Measurements from ENCODE around the gene CRIP2. TPM values are rescaled to one million over a fixed set of nuclear protein-coding genes. Genes with fewer than 3 reads are reported as not detected.

The CRIP2 gene
- total RNA-seq, 1 donor from 2014 or later, result 78.5 TPM

- Mint-ChIP-seq H3K36me3 (ENCODE audit: unreplicated experiment) (peaks cover 15% of the 10 kb centered on the region), H3K4me1 (ENCODE audit: low read depth, unreplicated experiment) (peaks cover 4% of the 10 kb centered on the region), H3K4me3 (ENCODE audit: unreplicated experiment) (no peak overlapping the region), H3K27me3 (ENCODE audit: unreplicated experiment) (peaks cover 8% of the 10 kb centered on the region), H3K27ac (ENCODE audit: unreplicated experiment) (no peak overlapping the region), H3K9me3 (ENCODE audit: unreplicated experiment) (peaks cover 15% of the 10 kb centered on the region)
- TF ChIP-seq, protein P1, sequence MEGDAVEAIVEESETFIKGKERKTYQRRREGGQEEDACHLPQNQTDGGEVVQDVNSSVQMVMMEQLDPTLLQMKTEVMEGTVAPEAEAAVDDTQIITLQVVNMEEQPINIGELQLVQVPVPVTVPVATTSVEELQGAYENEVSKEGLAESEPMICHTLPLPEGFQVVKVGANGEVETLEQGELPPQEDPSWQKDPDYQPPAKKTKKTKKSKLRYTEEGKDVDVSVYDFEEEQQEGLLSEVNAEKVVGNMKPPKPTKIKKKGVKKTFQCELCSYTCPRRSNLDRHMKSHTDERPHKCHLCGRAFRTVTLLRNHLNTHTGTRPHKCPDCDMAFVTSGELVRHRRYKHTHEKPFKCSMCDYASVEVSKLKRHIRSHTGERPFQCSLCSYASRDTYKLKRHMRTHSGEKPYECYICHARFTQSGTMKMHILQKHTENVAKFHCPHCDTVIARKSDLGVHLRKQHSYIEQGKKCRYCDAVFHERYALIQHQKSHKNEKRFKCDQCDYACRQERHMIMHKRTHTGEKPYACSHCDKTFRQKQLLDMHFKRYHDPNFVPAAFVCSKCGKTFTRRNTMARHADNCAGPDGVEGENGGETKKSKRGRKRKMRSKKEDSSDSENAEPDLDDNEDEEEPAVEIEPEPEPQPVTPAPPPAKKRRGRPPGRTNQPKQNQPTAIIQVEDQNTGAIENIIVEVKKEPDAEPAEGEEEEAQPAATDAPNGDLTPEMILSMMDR (IDR thresholded peaks at IDR 0.05; ENCODE audit: partially characterized antibody, unreplicated experiment), result no peak
- no peak for DNase-seq
Observed at GRCh38 chr14:105437723-105438500, 36.7 kb upstream of the CRIP2 start.

GRCh38 chr14:105439179-105439578 is 35.4 kb upstream of the CRIP2 start:
- Mint-ChIP-seq H3K27ac (ENCODE audit: unreplicated experiment) (no peak overlapping the region), H3K4me1 (ENCODE audit: low read depth, unreplicated experiment) (peaks cover 4% of the 10 kb centered on the region), H3K27me3 (ENCODE audit: unreplicated experiment) (peaks cover 8% of the 10 kb centered on the region), H3K4me3 (ENCODE audit: unreplicated experiment) (no peak overlapping the region), H3K36me3 (ENCODE audit: unreplicated experiment) (peaks cover 15% of the 10 kb centered on the region), H3K9me3 (ENCODE audit: unreplicated experiment) (peaks cover 15% of the 10 kb centered on the region)
- TF ChIP-seq, protein P1 (IDR thresholded peaks at IDR 0.05; ENCODE audit: partially characterized antibody, unreplicated experiment), result no peak
- DNase-seq, result no peak

DNA sequence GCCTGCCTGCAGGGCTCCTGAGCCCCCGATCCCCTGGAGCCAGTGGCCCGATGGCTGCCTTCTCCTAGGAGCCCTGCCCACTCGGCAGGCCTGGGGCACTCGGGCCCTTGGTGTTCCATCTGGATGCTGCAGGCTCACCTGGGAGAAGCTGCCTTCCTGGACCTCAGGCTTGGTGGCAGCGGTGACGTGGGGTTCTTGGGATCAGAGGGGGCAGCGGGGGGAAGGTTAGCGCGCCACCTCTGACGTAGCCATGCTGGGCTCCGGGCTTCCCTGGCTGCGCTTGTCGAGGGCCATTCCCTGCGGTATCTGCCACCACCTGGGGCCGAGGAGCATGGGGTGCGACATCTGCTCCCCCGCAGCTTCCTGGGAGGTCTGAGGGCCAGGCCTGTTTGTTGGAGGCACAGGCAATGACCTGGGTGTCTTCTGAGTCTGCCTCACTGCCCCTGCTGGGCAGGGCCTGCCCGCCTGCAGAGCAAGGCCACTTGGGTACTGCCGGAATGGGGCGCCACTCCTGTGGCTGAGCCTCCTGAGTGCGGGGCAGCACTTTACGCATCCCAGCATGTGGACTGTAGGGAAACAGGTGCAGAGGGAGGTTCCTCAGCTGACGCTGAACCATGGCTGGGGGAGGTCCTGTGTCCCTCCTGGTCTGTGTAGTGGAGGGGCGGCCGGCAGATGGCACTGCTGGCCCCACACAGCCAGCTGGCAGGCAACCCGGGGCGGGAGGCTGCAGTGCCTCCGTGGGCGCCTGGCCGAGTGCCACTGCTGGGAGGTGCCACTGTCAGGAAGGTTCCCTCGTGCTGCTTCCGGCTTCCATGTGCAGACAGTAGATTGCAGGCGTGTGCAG is 34.7 kb upstream of the CRIP2 start:
- peaks cover 12% of the 10 kb centered on the region for H3K27me3 Mint-ChIP-seq (ENCODE audit: unreplicated experiment)
- H3K36me3 Mint-ChIP-seq (ENCODE audit: unreplicated experiment), result peaks cover 12% of the 10 kb centered on the region
- no peak overlapping the region for H3K4me3 Mint-ChIP-seq (ENCODE audit: unreplicated experiment)
- no peak for DNase-seq
- H3K9me3 Mint-ChIP-seq (ENCODE audit: unreplicated experiment), result peaks cover 12% of the 10 kb centered on the region
- peaks cover 4% of the 10 kb centered on the region for H3K4me1 Mint-ChIP-seq (ENCODE audit: low read depth, unreplicated experiment)
- TF ChIP-seq, protein P1 (IDR thresholded peaks at IDR 0.05; ENCODE audit: partially characterized antibody, unreplicated experiment), result no peak
- no peak overlapping the region for H3K27ac Mint-ChIP-seq (ENCODE audit: unreplicated experiment)

DNA sequence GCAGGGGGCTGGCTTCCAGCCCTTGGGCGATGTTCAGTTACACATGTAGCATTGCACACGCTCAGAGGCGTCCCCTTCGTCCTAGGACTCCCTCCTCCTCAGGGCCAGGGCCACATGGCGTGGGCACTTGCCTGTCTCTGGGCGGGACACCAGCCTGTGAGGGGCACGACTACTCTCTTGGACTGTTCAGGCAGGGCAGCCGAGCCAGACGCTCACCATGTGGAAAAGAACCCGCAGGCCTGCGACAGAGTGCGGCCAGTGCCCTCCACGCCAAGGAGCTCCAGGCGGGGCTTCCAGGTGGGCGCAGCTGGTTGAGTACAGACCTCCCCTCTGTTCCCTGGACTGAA is 34.1 kb upstream of the CRIP2 start:
- no peak overlapping the region for H3K4me3 Mint-ChIP-seq (ENCODE audit: unreplicated experiment)
- peaks cover 12% of the 10 kb centered on the region for H3K27me3 Mint-ChIP-seq (ENCODE audit: unreplicated experiment)
- H3K4me1 Mint-ChIP-seq (ENCODE audit: low read depth, unreplicated experiment), result peaks cover 4% of the 10 kb centered on the region
- peaks cover 7% of the 10 kb centered on the region for H3K36me3 Mint-ChIP-seq (ENCODE audit: unreplicated experiment)
- TF ChIP-seq, protein P1 (IDR thresholded peaks at IDR 0.05; ENCODE audit: partially characterized antibody, unreplicated experiment), result no peak
- no peak for DNase-seq
- H3K27ac Mint-ChIP-seq (ENCODE audit: unreplicated experiment), result no peak overlapping the region
- H3K9me3 Mint-ChIP-seq (ENCODE audit: unreplicated experiment), result peaks cover 10% of the 10 kb centered on the region

GRCh38 chr14:105440992-105441391 is 33.6 kb upstream of the CRIP2 start:
- Mint-ChIP-seq H3K36me3 (ENCODE audit: unreplicated experiment) (peaks cover 5% of the 10 kb centered on the region), H3K4me1 (ENCODE audit: low read depth, unreplicated experiment) (peaks cover 4% of the 10 kb centered on the region), H3K27ac (ENCODE audit: unreplicated experiment) (no peak overlapping the region), H3K4me3 (ENCODE audit: unreplicated experiment) (no peak overlapping the region), H3K27me3 (ENCODE audit: unreplicated experiment) (peaks cover 12% of the 10 kb centered on the region), H3K9me3 (ENCODE audit: unreplicated experiment) (peaks cover 7% of the 10 kb centered on the region)
- TF ChIP-seq, protein P1 (IDR thresholded peaks at IDR 0.05; ENCODE audit: partially characterized antibody, unreplicated experiment), result no peak
- DNase-seq, result no peak
